Urinary bladder (tissue), 4 donors: Measurements from ENCODE around the gene TNIK. TPM values are rescaled to one million over a fixed set of nuclear protein-coding genes. Genes with fewer than 3 reads are reported as not detected.
A peak's percentile ranks its signal among the peaks of the same experiment; 100 is the strongest.
"Not testable (repeated sequence)": the region's sequence is repeated elsewhere in the genome, so short reads cannot be mapped to it uniquely, and the experiment has no call there.

Experiments used
- DNase-seq: peaks from one replicate; pipeline ENCODE4 v3.0.0-alpha.2; 2015; ENCODE audit errors: extremely low spot score
- H3K27ac ChIP-seq: one replicate; pipeline ENCODE4 v1.5.1; 2013; ENCODE audit warnings: low read depth, mild to moderate bottlenecking, moderate library complexity
- H3K36me3 ChIP-seq: one replicate; pipeline ENCODE4 v1.6.1; 2013; ENCODE audit warnings: mild to moderate bottlenecking, moderate library complexity; ENCODE audit not compliant: insufficient read depth
- H3K4me1 ChIP-seq: one replicate; pipeline ENCODE4 v1.6.1; 2013; ENCODE audit warnings: mild to moderate bottlenecking, moderate library complexity; ENCODE audit not compliant: insufficient read depth
- H3K4me3 ChIP-seq: one replicate; pipeline ENCODE4 v1.5.1; 2013; ENCODE audit warnings: low read depth, low read length
- WGBS: extraction: QIAGEN DNeasy Blood & Tissue Kit; methylation state at CpG from one replicate; pipeline ENCODE4 v1.1.7; 2013; 5-methylcytosine and 5-hydroxymethylcytosine counted together
- polyA plus RNA-seq: library from polyadenylated mRNA; stranded (reverse); fragments of 200-250 nt; gene quantifications from one replicate; pipeline ENCODE4 v1.2.3, GENCODE V29; 2013
- total RNA-seq: library from RNA; depleted of rRNA; stranded (reverse); fragments of >200 nt; gene quantifications from one replicate; pipeline ENCODE4 v1.2.3, GENCODE V29; 2014
- donor health status: healthy with polysubstance abuse.
- donor health status: healthy.

TNIK gene
- total and polyA plus RNA-seq, 2 donors: 6.5 to 26.6 TPM

DNA sequence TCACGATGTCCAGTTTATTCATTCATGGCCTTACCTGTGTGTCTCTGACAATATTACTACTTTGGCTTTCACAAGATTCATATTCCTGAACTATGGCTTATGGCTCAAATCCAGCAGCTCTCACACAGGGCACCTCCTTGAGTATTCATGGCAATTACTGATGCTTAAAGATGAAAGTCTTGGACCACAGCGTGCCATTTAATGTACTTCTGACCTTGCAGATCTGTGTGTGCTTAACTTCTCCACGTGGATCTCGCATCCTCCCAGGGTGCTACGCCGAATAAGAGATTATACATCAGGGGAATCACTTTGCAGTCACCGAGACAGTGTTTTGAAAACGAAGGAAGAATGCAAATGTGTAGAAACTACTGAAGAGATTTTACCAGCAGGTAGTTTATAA lies 147.5 kb downstream of the TNIK start:
- no peak overlapping the region for H3K4me3 ChIP-seq
- H3K4me1 ChIP-seq: no peaks in the 10 kb centered on the region
- DNase-seq: no peak
- no peak overlapping the region for H3K27ac ChIP-seq
- no peaks in the 10 kb centered on the region for H3K36me3 ChIP-seq
- WGBS: 92% methylated on average over 8 of the region's 8 CpGs

DNA sequence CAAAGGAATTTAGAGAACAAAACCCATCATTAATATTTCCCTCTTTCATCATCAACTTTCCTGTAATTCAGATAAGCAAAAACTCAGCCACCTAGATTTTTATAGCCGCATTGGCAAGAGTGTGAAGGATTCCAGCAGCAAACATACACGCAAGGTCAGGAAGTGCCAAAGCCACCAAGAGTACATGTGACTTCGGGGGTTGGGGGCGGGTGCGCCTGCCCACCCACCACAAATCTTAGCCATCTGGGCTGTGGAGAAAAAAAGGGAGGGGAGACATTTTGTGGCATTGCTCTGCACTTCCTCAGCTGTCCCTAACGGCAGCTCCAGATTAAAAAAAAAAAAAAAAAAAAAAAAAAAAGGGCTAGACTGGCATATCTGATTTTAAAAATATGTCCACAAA lies 148.4 kb downstream of the TNIK start:
- no peak for DNase-seq
- Histone ChIP-seq H3K27ac (no peak overlapping the region), H3K36me3 (no peaks in the 10 kb centered on the region), H3K4me3 (no peak overlapping the region), H3K4me1 (no peaks in the 10 kb centered on the region)
- 73% methylated on average over 6 of the region's 6 CpGs for WGBS

DNA sequence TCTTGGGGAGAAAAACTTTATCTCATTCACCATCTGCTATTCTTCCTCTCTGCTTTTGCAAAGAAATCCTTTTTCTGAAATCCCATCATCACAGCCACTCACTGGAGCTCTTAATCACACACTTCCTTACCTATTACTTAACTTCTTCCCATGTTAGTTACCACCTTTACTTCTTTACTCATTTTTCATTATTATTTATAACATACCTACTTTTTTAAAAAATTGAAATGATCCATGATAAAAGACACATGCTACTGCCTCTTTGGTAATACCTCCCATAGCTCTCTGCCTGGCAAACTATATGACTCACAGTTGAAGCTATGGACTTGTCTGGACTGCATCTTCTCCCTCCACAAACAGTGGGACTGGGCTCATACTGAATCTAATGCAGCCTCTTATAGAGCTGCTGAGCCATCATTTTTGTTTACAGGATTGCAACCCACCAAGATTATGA lies 150.3 kb downstream of the TNIK start:
- Histone ChIP-seq H3K27ac (no peak overlapping the region), H3K4me3 (no peak overlapping the region), H3K36me3 (no peaks in the 10 kb centered on the region), H3K4me1 (no peaks in the 10 kb centered on the region)
- DNase-seq: no peak

DNA sequence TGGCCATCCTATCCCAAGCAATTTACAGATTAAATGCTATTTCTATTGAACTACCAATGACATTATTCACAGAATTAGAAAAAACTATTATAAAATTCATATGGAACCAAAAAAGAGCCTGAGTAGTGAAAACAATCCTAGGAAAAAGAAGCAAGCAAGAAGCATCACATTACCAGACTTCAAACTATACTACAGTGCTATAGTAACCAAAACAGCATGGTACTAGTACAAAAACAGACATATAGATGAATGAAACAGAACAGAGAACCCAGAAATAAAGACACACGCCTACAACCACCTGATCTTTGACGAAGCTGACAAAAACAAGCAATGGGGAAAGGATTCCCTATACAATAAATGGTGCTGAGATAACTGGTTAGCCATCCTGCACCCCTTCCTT lies 152.2 kb downstream of the TNIK start:
- 99% methylated on average over 2 of the region's 2 CpGs for WGBS
- Histone ChIP-seq H3K4me3 (no peak overlapping the region), H3K36me3 (no peaks in the 10 kb centered on the region), H3K27ac (no peak overlapping the region), H3K4me1 (no peaks in the 10 kb centered on the region)
- no peak for DNase-seq

DNA sequence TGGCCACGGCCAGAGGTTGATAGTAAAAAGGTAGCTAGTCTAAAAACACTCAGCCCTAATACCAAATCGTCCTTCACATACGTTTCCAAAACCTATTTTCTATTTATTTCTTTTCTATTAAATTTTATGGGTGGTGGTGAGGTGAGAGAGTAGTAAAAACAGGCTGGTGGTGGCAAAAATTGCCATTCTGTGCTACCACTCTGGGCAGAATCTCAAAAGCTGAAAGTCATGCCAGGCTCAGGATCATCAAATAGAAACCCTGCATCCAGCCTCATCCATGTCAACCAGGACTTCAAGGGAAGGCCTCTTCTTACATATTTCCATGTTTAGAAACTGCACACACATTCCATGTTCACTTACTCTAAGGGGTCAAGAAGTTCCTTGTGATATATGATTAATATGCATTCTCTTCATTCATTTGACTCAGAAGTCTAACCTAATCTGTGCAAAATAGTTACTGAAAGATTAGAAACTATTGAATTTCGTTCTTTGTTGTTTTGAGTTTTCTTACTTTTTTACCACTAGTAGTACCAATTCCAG lies 153.1 kb downstream of the TNIK start:
- 45% methylated on average over 4 of the region's 4 CpGs for WGBS
- H3K4me3 ChIP-seq: no peak overlapping the region
- no peaks in the 10 kb centered on the region for H3K36me3 ChIP-seq
- no peaks in the 10 kb centered on the region for H3K4me1 ChIP-seq
- no peak for DNase-seq
- H3K27ac ChIP-seq: peak overlapping the region; percentile 41

DNA sequence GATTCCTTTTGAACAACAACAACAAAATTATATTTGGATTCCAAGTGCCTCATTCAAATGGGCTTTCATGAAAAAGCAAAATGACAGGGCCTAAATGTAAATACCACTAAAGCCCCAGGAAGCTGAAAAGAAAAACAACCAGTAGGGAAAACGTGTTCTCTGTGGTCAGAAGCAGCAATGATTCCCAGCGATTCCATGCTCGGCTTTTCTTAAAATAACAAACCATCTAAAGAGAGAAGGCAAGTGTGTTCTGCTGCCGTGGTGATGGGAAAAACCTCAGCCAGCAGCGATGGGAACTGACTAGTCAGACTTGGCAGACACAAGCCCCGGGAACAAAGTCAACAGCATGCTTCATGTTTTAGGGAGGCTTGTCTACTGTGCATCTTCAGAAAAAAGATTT lies 153.6 kb downstream of the TNIK start:
- no peak for DNase-seq
- peak overlapping the region; percentile 41 for H3K27ac ChIP-seq
- H3K4me1 ChIP-seq: no peaks in the 10 kb centered on the region
- WGBS: 15% methylated on average over 6 of the region's 6 CpGs
- no peak overlapping the region for H3K4me3 ChIP-seq
- H3K36me3 ChIP-seq: no peaks in the 10 kb centered on the region

DNA sequence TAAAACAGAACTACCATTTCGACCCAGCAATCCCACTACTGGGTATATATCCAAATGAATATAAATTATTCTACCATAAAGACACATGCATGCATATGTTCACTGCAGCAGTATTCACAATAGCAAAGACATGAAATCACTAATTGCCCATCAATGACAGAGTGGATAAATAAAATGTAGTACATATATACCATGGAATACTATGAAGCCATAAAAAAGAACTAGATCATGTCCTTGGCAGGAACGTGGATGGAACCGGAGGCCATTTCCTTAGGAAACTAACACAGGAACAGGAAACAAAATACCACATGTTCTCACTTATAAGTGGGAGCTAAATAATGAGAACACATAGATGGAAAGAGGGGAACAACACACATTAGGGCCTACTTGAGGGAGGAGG lies 154.4 kb downstream of the TNIK start:
- H3K4me1 ChIP-seq, DNase-seq, H3K36me3 ChIP-seq, H3K4me3 ChIP-seq: not testable (repeated sequence)
- H3K27ac ChIP-seq: peak overlapping the region; percentile 18
- 87% methylated on average over 3 of the region's 3 CpGs for WGBS

DNA sequence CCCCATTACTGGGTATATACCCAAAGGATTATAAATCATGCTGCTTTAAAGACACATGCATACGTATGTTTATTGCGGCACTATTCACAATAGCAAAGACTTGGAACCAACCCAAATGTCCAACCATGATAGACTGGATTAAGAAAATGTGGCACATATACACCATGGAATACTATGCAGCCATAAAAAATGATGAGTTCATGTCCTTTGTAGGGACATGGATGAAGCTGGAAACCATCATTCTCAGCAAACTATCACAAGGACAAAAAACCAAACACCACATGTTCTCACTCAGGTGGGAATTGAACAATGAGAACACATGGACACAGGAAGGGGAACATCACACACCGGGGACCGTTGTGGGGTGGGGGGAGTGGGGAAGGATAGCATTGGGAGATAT lies 155.7 kb downstream of the TNIK start:
- H3K36me3 ChIP-seq, DNase-seq, H3K4me3 ChIP-seq, H3K4me1 ChIP-seq, H3K27ac ChIP-seq: not testable (repeated sequence)
- WGBS: over 99% methylated on average over 4 of the region's 4 CpGs

DNA sequence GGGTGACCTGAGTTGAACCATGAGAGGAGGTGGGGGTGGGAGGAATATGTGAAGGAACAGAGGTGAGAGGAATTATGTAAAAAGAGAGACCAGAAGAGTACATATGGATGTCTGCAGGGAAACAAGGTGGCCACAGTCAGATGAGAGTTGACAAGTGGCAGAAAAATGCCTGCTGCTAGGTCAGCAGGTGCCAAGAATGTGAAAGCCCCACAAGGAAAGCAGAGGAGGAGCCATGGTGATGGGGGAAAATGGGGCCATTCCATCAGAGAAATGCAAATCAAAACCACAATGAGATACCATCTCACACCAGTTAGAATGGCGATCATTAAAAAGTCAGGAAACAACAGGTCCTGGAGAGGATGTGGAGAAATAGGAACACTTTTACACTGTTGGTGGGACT lies 156.2 kb downstream of the TNIK start:
- 100% methylated on average over 1 of the region's 1 CpG for WGBS
- not testable (repeated sequence) for H3K27ac ChIP-seq, H3K4me1 ChIP-seq, H3K4me3 ChIP-seq, H3K36me3 ChIP-seq, DNase-seq

DNA sequence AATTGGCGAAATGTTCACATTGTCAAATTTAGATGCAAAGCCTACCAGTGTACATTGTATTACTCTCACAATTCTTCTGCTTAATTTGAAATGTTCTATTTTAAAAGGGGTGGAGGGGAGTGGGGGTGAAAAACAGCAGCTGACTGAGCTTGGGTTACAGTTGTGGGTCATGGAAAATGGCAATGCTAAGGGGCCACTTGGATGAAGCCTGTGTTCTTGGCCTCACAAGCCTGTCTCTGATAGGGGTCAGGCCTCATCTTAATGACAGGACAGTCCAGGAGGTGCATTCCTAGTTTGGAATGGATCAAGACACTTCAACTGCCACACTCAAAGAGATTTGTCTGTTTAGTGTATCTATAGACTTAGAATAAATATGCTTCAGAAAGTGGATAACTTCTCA lies 158.2 kb downstream of the TNIK start:
- Histone ChIP-seq H3K36me3 (no peaks in the 10 kb centered on the region), H3K27ac (no peak overlapping the region), H3K4me1 (no peaks in the 10 kb centered on the region), H3K4me3 (no peak overlapping the region)
- no peak for DNase-seq
- WGBS: 97% methylated on average over 1 of the region's 1 CpG

DNA sequence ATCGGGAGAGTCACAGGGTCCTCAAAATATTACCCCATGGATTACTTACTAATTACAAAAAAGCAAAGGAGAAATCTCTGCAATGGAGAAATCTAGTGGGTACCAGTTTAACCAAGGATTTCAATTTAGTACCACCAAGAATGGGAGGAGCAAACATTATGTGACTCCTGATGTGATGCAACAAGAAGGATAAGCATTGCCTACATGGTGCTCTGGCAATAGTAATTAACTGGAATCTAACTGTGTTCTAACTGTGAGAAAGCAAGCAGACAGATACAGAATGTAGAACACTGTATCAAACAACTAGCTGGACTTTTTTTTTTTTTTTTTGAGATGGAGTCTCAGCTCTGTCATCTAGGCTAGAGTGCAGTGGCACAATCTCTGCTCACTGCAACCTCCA lies 159.2 kb downstream of the TNIK start:
- H3K4me3 ChIP-seq: no peak overlapping the region
- WGBS: 97% methylated on average over 1 of the region's 1 CpG
- no peak overlapping the region for H3K27ac ChIP-seq
- no peaks in the 10 kb centered on the region for H3K36me3 ChIP-seq
- DNase-seq: no peak
- H3K4me1 ChIP-seq: no peaks in the 10 kb centered on the region

DNA sequence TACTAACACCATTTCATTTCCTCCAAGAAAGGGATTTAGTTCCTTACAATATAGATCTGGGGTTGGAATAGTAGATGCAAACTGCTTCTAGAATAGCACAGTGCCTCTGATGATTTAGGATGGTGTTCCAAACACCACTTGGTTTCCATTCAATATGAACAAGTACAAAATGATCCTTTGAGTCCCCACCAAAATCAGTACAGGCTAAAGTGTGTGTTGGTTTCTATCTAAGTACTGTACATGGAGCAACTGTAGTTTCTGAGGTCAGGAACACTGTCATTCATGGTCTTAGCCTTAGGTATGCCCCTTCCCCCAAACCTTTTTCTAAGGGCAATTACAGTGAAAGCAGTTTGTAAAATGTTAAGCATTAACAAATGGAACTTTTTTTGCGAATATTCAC lies 162.3 kb downstream of the TNIK start:
- WGBS: 97% methylated on average over 1 of the region's 1 CpG
- no peaks in the 10 kb centered on the region for H3K4me1 ChIP-seq

DNA sequence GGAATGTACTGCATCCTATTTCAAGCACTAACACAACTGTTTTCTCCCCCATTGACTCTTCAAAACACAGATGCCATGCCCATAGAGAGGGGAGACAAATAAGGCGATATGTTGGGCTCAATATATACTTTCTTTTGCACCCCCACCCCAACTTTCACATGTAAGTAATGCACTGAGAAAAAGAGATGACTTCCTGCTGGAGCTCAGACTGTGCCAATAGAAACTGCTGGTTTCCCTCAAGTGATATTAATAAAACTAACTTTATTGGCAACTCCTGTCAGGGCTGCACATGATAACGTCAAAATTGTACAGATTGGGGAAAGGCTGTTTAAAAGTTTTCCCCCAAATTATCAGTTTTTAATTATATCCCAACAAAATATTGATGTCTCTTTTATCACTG lies 163.0 kb downstream of the TNIK start:
- H3K4me3 ChIP-seq: no peak overlapping the region
- no peaks in the 10 kb centered on the region for H3K36me3 ChIP-seq
- 53% methylated on average over 2 of the region's 2 CpGs for WGBS
- no peak overlapping the region for H3K27ac ChIP-seq
- no peak for DNase-seq
- H3K4me1 ChIP-seq: no peaks in the 10 kb centered on the region

More for the DNA sequence above, 162.3 kb downstream of the TNIK start:
- DNase-seq: no peak
- Histone ChIP-seq H3K4me3 (no peak overlapping the region), H3K36me3 (no peaks in the 10 kb centered on the region), H3K27ac (no peak overlapping the region)

DNA sequence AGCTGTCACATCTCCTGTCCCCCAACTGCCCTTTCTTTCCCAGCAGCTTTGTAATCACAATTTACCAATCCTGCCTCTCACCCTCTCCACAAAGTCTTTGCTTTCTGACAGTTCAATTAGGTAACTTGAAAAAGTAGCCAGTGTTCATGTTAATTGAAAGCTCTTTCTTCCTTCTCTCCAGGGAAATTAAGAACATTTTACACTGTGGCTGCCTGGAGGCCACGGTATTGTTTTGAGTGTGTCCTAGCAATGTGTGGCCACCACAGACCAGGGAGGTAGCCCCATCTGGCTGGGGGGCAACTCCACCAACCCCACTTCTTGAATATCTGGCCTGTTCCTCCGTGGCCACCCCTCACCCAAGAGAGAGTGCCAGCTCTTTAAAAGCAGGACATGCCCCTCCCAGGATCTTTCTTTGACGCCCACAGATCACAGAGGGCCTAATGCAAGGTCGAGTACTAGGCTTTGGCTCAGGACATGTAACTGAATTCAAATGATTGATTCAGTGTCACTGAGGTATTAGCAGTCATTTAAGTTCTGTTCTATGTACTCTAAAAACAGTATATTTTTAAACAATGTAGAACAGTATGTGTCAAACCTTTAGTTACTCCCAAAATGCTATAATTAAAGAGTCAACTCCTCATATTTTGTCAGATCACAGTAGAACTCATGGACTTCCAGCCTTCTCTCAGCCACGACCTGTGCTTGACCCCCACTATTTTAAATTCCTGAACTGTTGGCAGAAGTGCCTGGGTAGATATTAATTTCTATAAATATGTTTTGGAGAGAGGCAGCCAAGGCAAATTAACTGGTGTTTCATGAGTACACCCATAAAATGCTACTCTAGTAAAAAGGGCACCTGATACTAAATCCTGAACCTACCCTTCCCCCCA lies 164.5 kb downstream of the TNIK start:
- H3K4me1 ChIP-seq: no peaks in the 10 kb centered on the region
- no peak overlapping the region for H3K4me3 ChIP-seq
- no peak overlapping the region for H3K27ac ChIP-seq
- WGBS: 67% methylated on average over 5 of the region's 5 CpGs
- H3K36me3 ChIP-seq: no peaks in the 10 kb centered on the region
- no peak for DNase-seq
